IPS-18c (cell line): ENCODE data around the gene PSMB11.
"Not testable (repeated sequence)": the region's sequence is repeated elsewhere in the genome, so short reads cannot be mapped to it uniquely, and the experiment has no call there.

Experiments used
- H3K4me3 ChIP-seq: 2 replicates; pipeline ENCODE4 v1.7.0; 2013; ENCODE audit warnings: low read depth, mild to moderate bottlenecking, low read length, moderate library complexity; ENCODE audit not compliant: insufficient read depth
- H3K9me3 ChIP-seq: one replicate; pipeline ENCODE4 v1.6.1; 2013; ENCODE audit warnings: mild to moderate bottlenecking, low read length, moderate library complexity; ENCODE audit not compliant: control insufficient read depth, insufficient read depth

Gene PSMB11

GRCh38 chr14:23009939-23010726 lies 31.9 kb upstream of the PSMB11 start, which contains the start of gene C14orf93:
Gene C14orf93 (minus strand): TSS chr14:23010143. CDS start chr14:22999023, 11,120 bp downstream.
- peak within 1 kb of the TSS; percentile 55; the same call in 1 of the 2 replicates for H3K4me3 ChIP-seq

GRCh38 chr14:23013054-23013748 lies 28.8 kb upstream of the PSMB11 start:
- no peak overlapping the region for H3K4me3 ChIP-seq
- no peaks in the 10 kb centered on the region for H3K9me3 ChIP-seq

More at GRCh38 chr14:23009939-23010726, 31.9 kb upstream of the PSMB11 start, which contains the start of gene C14orf93:
- no peaks in the 10 kb centered on the region for H3K9me3 ChIP-seq

- H3K4me3 ChIP-seq, H3K9me3 ChIP-seq: not testable (repeated sequence)
These were observed 28.3 kb upstream of the PSMB11 start for GRCh38 chr14:23013749-23014054.

GRCh38 chr14:23015618-23016017 lies 26.4 kb upstream of the PSMB11 start:
- no peaks in the 10 kb centered on the region for H3K9me3 ChIP-seq
- no peak overlapping the region for H3K4me3 ChIP-seq

GRCh38 chr14:23017091-23017490 lies 24.9 kb upstream of the PSMB11 start:
- Histone ChIP-seq H3K4me3 (no peak overlapping the region), H3K9me3 (no peaks in the 10 kb centered on the region)

GRCh38 chr14:23018107-23018506 lies 23.9 kb upstream of the PSMB11 start:
- H3K9me3 ChIP-seq = no peaks in the 10 kb centered on the region
- no peak overlapping the region for H3K4me3 ChIP-seq

GRCh38 chr14:23020143-23021128 lies 21.6 kb upstream of the PSMB11 start:
- Histone ChIP-seq H3K9me3 (no peaks in the 10 kb centered on the region), H3K4me3 (no peak overlapping the region)

- Histone ChIP-seq H3K9me3 (no peaks in the 10 kb centered on the region), H3K4me3 (no peak overlapping the region)
These were observed 20.6 kb upstream of the PSMB11 start for GRCh38 chr14:23021434-23021833.

GRCh38 chr14:23021889-23022442 lies 20.0 kb upstream of the PSMB11 start:
- Histone ChIP-seq H3K9me3 (no peaks in the 10 kb centered on the region), H3K4me3 (no peak overlapping the region)

- Histone ChIP-seq H3K9me3 (no peaks in the 10 kb centered on the region), H3K4me3 (no peak overlapping the region)
These were observed 18.8 kb upstream of the PSMB11 start for GRCh38 chr14:23023022-23023794.

- Histone ChIP-seq H3K9me3 (no peaks in the 10 kb centered on the region), H3K4me3 (no peak overlapping the region)
These were observed 18.2 kb upstream of the PSMB11 start for GRCh38 chr14:23023795-23024152.

GRCh38 chr14:23024612-23025075 lies 17.4 kb upstream of the PSMB11 start:
- Histone ChIP-seq H3K9me3 (no peaks in the 10 kb centered on the region), H3K4me3 (no peak overlapping the region)

- Histone ChIP-seq H3K4me3 (no peak overlapping the region), H3K9me3 (no peaks in the 10 kb centered on the region)
These were observed 16.7 kb upstream of the PSMB11 start for GRCh38 chr14:23025151-23025814.

- Histone ChIP-seq H3K9me3 (no peaks in the 10 kb centered on the region), H3K4me3 (no peak overlapping the region)
These were observed 13.2 kb upstream of the PSMB11 start for GRCh38 chr14:23028799-23029198.

- Histone ChIP-seq H3K9me3 (no peaks in the 10 kb centered on the region), H3K4me3 (no peak overlapping the region)
These were observed 11.1 kb upstream of the PSMB11 start for GRCh38 chr14:23030936-23031335.

GRCh38 chr14:23033251-23033727 lies 8.7 kb upstream of the PSMB11 start:
- H3K9me3 ChIP-seq = no peaks in the 10 kb centered on the region
- H3K4me3 ChIP-seq = peak overlapping the region; percentile 90
